GM13976 (cell line): Measurements from ENCODE around the gene PCDHGA10.
"Not testable (repeated sequence)": the region's sequence is repeated elsewhere in the genome, so short reads cannot be mapped to it uniquely, and the experiment has no call there.

Experiments
- DNase-seq: peaks from one replicate; pipeline ENCODE4 v3.0.0; 2012; ENCODE audit warnings: low spot score
- in situ Hi-C: fragments of 300-500 bp; cut with MboI; formaldehyde crosslinking; loops from one replicate; pipeline ENCODE4 v1.12.0; 2022; ENCODE audit warnings: low sequenced_read_pairs, mixed read lengths, inconsistent platforms; ENCODE audit not compliant: unreplicated experiment
- TF ChIP-seq, protein P1 (sequence below): IDR thresholded peaks from 2 replicates; pipeline ENCODE4 v1.5.1; 2012; ENCODE audit warnings: borderline replicate concordance, mild to moderate bottlenecking; ENCODE audit not compliant: insufficient read depth; ENCODE audit errors: extremely low read depth, missing control alignments, control extremely low read depth

Gene PCDHGA10

DNA sequence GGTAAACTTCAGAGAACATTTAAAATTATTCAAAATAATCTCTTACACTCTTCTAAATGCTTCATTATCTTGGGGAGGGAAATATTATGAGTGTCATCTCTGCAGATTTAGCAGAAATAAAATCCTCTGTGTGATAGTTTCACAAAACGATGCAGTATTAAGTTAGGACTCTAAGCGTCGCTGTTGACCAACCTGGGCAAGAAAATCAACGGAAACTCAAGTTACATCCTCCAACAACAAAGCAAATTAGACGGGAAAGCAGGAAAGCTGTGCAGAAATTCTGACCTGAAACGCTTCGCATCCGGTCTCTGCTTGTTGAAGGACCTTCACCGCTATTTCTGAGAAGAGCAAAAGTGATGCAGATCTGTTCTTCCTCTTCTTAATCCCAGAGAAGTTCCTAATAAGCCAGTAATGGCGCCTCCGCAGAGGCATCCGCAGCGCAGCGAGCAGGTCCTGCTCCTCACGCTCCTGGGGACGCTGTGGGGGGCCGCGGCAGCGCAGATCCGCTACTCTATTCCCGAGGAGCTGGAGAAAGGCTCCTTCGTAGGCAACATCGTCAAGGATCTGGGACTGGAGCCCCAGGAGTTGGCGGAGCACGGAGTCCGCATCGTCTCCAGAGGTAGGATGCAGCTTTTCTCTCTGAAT lies 39.0 kb upstream of the PCDHGA10 start, which contains the start of gene PCDHGA6:
PCDHGA6 (plus strand) TSS at position 219 of the 645 bp plus-strand sequence; CDS start at position 412, 193 bp downstream.
- in situ Hi-C loops = no loop called here
- TF ChIP-seq, protein P1, sequence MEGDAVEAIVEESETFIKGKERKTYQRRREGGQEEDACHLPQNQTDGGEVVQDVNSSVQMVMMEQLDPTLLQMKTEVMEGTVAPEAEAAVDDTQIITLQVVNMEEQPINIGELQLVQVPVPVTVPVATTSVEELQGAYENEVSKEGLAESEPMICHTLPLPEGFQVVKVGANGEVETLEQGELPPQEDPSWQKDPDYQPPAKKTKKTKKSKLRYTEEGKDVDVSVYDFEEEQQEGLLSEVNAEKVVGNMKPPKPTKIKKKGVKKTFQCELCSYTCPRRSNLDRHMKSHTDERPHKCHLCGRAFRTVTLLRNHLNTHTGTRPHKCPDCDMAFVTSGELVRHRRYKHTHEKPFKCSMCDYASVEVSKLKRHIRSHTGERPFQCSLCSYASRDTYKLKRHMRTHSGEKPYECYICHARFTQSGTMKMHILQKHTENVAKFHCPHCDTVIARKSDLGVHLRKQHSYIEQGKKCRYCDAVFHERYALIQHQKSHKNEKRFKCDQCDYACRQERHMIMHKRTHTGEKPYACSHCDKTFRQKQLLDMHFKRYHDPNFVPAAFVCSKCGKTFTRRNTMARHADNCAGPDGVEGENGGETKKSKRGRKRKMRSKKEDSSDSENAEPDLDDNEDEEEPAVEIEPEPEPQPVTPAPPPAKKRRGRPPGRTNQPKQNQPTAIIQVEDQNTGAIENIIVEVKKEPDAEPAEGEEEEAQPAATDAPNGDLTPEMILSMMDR = peak; percentile 15
- no peak for DNase-seq

DNA sequence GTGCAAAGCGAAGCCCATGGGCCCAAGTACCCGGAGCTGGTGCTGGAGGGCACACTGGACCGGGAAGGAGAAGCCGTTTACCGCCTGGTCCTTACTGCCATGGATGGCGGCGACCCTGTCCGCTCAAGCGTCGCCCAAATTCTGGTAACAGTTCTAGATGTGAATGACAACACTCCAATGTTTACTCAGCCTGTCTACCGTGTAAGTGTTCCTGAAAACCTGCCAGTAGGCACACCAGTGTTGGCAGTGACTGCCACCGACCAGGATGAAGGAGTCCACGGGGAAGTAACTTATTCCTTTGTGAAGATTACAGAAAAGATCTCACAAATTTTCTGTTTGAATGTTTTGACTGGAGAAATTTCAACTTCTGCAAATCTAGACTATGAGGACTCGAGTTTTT lies 38.2 kb upstream of the PCDHGA10 start:
- TF ChIP-seq, protein P1 = no peak
- no peak for DNase-seq
- in situ Hi-C loops = no loop called here

DNA sequence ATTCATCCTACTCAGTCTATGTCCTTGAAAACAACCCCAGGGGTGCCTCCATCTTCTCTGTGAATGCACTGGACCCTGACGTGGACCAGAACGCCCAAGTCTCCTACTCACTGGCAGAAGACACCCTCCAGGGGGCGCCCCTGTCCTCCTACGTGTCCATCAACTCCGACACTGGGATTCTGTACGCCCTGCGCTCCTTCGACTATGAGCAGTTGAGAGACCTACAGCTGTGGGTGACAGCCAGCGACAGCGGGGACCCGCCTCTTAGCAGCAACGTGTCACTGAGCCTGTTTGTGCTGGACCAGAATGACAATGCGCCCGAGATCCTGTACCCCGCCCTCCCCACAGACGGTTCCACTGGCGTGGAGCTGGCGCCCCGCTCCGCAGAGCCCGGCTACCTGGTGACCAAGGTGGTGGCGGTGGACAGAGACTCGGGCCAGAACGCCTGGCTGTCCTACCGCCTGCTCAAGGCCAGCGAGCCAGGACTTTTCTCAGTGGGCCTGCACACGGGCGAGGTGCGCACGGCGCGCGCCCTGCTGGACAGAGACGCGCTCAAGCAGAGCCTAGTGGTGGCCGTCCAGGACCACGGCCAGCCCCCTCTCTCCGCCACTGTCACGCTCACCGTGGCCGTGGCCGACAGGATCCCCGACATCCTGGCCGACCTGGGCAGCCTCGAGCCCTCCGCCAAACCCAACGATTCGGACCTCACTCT lies 37.2 kb upstream of the PCDHGA10 start:
- in situ Hi-C loops, DNase-seq: not testable (repeated sequence)

DNA sequence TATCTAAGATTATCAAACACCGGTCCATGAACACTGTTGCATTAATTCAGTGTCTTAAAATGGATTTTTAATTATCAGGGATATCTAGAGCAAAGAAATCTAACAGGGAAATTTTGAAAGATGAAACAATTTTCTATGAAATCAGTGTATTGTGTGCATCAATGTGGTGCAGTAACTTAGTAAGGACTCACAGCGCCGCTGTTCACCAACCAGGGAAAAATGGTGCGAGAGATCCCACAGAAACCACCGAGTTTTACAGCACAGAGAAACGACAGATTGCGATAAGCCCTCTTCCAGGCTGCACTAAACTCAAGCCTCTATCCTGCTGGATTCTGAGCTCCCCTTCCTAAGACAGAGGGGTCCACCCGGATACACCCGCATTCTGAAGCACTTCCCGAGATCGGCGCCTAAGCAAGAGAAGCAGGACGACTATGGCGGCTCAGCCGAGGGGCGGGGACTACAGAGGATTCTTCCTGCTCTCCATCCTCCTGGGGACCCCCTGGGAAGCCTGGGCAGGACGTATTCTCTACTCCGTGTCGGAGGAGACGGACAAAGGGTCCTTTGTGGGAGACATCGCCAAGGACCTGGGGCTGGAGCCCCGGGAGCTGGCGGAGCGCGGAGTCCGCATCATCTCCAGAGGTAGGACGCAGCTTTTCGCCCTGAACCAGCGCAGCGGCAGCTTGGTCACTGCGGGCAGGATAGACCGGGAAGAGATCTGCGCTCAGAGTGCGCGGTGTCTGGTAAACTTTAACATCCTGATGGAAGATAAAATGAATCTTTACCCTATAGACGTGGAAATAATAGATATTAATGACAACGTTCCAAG lies 30.1 kb upstream of the PCDHGA10 start, which contains the start of gene PCDHGA7:
PCDHGA7 (plus strand) TSS at position 274 of the 826 bp plus-strand sequence; CDS start at position 432, 158 bp downstream.
- TF ChIP-seq, protein P1 = no peak
- peak; percentile 48 for DNase-seq
- in situ Hi-C loops = no loop called here

DNA sequence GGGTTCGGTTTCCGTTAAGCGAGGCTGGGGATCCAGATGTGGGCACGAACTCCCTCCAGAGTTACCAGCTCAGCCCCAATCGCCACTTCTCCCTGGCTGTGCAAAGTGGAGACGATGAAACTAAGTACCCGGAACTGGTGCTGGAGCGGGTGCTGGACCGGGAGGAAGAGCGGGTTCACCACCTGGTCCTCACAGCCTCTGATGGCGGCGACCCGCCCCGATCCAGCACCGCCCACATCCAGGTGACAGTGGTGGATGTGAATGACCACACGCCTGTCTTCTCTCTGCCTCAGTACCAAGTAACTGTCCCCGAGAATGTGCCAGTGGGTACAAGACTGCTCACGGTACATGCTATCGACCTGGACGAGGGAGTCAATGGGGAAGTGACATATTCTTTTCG lies 29.4 kb upstream of the PCDHGA10 start:
- no peak for DNase-seq
- in situ Hi-C loops = no loop called here
- TF ChIP-seq, protein P1 = no peak

DNA sequence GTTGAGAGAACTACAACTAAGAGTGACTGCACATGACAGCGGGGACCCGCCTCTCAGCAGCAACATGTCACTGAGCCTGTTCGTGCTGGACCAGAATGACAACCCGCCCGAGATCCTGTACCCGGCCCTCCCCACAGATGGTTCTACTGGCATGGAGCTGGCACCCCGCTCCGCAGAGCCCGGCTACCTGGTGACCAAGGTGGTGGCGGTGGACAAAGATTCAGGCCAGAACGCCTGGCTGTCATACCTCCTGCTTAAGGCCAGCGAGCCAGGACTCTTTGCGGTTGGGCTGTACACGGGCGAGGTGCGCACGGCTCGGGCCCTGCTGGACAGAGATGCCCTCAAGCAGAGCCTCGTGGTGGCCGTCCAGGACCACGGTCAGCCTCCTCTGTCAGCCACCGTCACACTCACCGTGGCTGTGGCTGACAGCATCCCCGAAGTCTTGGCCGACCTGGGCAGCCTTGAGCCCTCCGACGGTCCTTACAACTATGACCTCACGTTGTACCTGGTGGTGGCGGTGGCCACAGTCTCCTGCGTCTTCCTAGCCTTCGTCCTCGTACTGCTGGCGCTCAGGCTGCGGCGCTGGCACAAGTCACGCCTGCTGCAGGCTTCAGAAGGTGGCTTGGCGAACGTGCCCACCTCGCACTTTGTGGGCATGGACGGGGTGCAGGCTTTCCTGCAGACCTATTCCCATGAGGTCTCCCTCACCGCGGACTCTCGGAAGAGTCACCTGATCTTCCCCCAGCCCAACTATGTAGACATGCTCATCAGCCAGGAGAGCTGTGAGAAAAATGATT lies 28.1 kb upstream of the PCDHGA10 start:
- in situ Hi-C loops = no loop called here
- TF ChIP-seq, protein P1 = no peak
- no peak for DNase-seq
